Immature natural killer cell (primary cell): ENCODE data around the gene NIPBL. TPM values are rescaled to one million over a fixed set of nuclear protein-coding genes. Genes with fewer than 3 reads are reported as not detected.

ENCODE experiments used
- DNase-seq, 3 donors: peaks; one replicate each; pipeline ENCODE4 v3.0.0; 2022; ENCODE audit warnings: mixed read lengths in 1 of 3
- H3K27ac Mint-ChIP-seq, 6 donors: one replicate each; pipeline ENCODE4 v1.8.0; 2020; ENCODE audit warnings: mixed read lengths in 6 of 6, mild to moderate bottlenecking in 5 of 6, inconsistent platforms in 4 of 6, moderate library complexity in 3 of 6
- H3K27me3 Mint-ChIP-seq, 3 donors: one replicate each; pipeline ENCODE4 v1.8.0; 2020 to 2021; ENCODE audit warnings: low read depth in 3 of 3, mild to moderate bottlenecking in 3 of 3, mixed read lengths in 3 of 3, moderate library complexity in 3 of 3, inconsistent platforms in 1 of 3
- H3K36me3 Mint-ChIP-seq, 3 donors: one replicate each; pipeline ENCODE4 v1.8.0; 2020; ENCODE audit warnings: mixed read lengths in 3 of 3, inconsistent platforms in 2 of 3, mild to moderate bottlenecking in 2 of 3
- H3K4me1 Mint-ChIP-seq, 2 donors: one replicate each; pipeline ENCODE4 v1.8.0; 2020; ENCODE audit warnings: inconsistent platforms in 2 of 2, mild to moderate bottlenecking in 2 of 2, mixed read lengths in 2 of 2, moderate library complexity in 1 of 2
- H3K4me3 Mint-ChIP-seq, 5 donors: one replicate each; pipeline ENCODE4 v1.8.0; 2020; ENCODE audit warnings: mild to moderate bottlenecking in 5 of 5, mixed read lengths in 5 of 5, inconsistent platforms in 3 of 5, moderate library complexity in 3 of 5
- H3K9me3 Mint-ChIP-seq, 6 donors: one replicate each; pipeline ENCODE4 v1.8.0; 2020; ENCODE audit warnings: mild to moderate bottlenecking in 6 of 6, mixed read lengths in 6 of 6, inconsistent platforms in 4 of 6, moderate library complexity in 3 of 6
- polyA plus RNA-seq, 3 donors: library from polyadenylated mRNA; unstranded; fragments of 300-500 nt; fragmentation: Illumina TruSeq; gene quantifications; one replicate each; pipeline ENCODE4 v1.2.3, GENCODE V29; 2021

NIPBL gene
- polyA plus RNA-seq, 3 donors from 2014 or later: 4.9 to 42.5 (median 11.6) TPM

GRCh38 chr5:36932699-36933098, 56.1 kb downstream of the NIPBL start:
- Mint-ChIP-seq H3K27ac (no peak overlapping the region), H3K36me3 (no peaks in the 10 kb centered on the region), H3K4me3 (no peak overlapping the region), H3K9me3 (no peaks in the 10 kb centered on the region), H3K27me3 (peaks cover 0 to 1% (median 0%) of the 10 kb centered on the region in 3 donors), H3K4me1 (peaks cover 94 to 100% of the 10 kb centered on the region in 2 donors)
- DNase-seq: no peak

- peak overlapping the region in 2 of 6 donors; percentile 5 to 57 for H3K27ac Mint-ChIP-seq
- peaks cover 0 to 3% (median 0%) of the 10 kb centered on the region in 3 donors for H3K27me3 Mint-ChIP-seq
- no peak for DNase-seq
- H3K4me1 Mint-ChIP-seq: peaks cover 93 to 100% of the 10 kb centered on the region in 2 donors
- peak overlapping the region in 2 of 5 donors; percentile 22 to 30 for H3K4me3 Mint-ChIP-seq
- H3K36me3 Mint-ChIP-seq: no peaks in the 10 kb centered on the region
- no peaks in the 10 kb centered on the region for H3K9me3 Mint-ChIP-seq
Observed at GRCh38 chr5:36934740-36935356, 58.3 kb downstream of the NIPBL start.

- H3K9me3 Mint-ChIP-seq: no peaks in the 10 kb centered on the region
- no peak overlapping the region for H3K27ac Mint-ChIP-seq
- no peak overlapping the region for H3K4me3 Mint-ChIP-seq
- DNase-seq: no peak
- peaks cover 0 to 3% (median 0%) of the 10 kb centered on the region in 3 donors for H3K27me3 Mint-ChIP-seq
- H3K4me1 Mint-ChIP-seq: peaks cover 90 to 100% of the 10 kb centered on the region in 2 donors
- H3K36me3 Mint-ChIP-seq: no peaks in the 10 kb centered on the region
Observed at GRCh38 chr5:36935805-36936204, 59.2 kb downstream of the NIPBL start.

GRCh38 chr5:36936309-36936708, 59.7 kb downstream of the NIPBL start:
- H3K9me3 Mint-ChIP-seq: no peaks in the 10 kb centered on the region
- H3K27me3 Mint-ChIP-seq: peaks cover 0 to 3% (median 0%) of the 10 kb centered on the region in 3 donors
- no peak overlapping the region for H3K27ac Mint-ChIP-seq
- H3K4me3 Mint-ChIP-seq: no peak overlapping the region
- H3K36me3 Mint-ChIP-seq: no peaks in the 10 kb centered on the region
- DNase-seq: no peak
- H3K4me1 Mint-ChIP-seq: peaks cover 90 to 100% of the 10 kb centered on the region in 2 donors

- H3K9me3 Mint-ChIP-seq: no peaks in the 10 kb centered on the region
- H3K27me3 Mint-ChIP-seq: peaks cover 0 to 3% (median 0%) of the 10 kb centered on the region in 3 donors
- DNase-seq: peak; percentile 14 to 32 (median 24)
- H3K4me3 Mint-ChIP-seq: peak overlapping the region; percentile 5 to 48 (median 41)
- H3K4me1 Mint-ChIP-seq: peaks cover 75 to 85% of the 10 kb centered on the region in 2 donors
- no peaks in the 10 kb centered on the region for H3K36me3 Mint-ChIP-seq
- H3K27ac Mint-ChIP-seq: peak overlapping the region in 4 of 6 donors; percentile 24 to 84 (median 50)
Observed at GRCh38 chr5:36938129-36938528, 61.6 kb downstream of the NIPBL start.

GRCh38 chr5:36939969-36940858, 63.6 kb downstream of the NIPBL start:
- Mint-ChIP-seq H3K27ac (peak overlapping the region in 2 of 6 donors; percentile 43 to 77), H3K4me3 (peak overlapping the region in 1 of 5 donors; percentile 7), H3K27me3 (peaks cover 0 to 3% (median 0%) of the 10 kb centered on the region in 3 donors), H3K9me3 (no peaks in the 10 kb centered on the region), H3K36me3 (no peaks in the 10 kb centered on the region), H3K4me1 (peaks cover 68 to 82% of the 10 kb centered on the region in 2 donors)
- no peak for DNase-seq

- H3K27me3 Mint-ChIP-seq: peaks cover 0 to 1% (median 0%) of the 10 kb centered on the region in 3 donors
- no peaks in the 10 kb centered on the region for H3K9me3 Mint-ChIP-seq
- peaks cover 57 to 82% of the 10 kb centered on the region in 2 donors for H3K4me1 Mint-ChIP-seq
- DNase-seq: no peak
- H3K36me3 Mint-ChIP-seq: no peaks in the 10 kb centered on the region
- peak overlapping the region in 2 of 6 donors; percentile 8 to 80 for H3K27ac Mint-ChIP-seq
- no peak overlapping the region for H3K4me3 Mint-ChIP-seq
Observed at GRCh38 chr5:36943584-36943983, 67.0 kb downstream of the NIPBL start.

GRCh38 chr5:36944024-36944423, 67.5 kb downstream of the NIPBL start:
- Mint-ChIP-seq H3K27ac (peak overlapping the region in 2 of 6 donors; percentile 29 to 80), H3K4me1 (peaks cover 56 to 82% of the 10 kb centered on the region in 2 donors), H3K4me3 (no peak overlapping the region), H3K27me3 (no peaks in the 10 kb centered on the region), H3K9me3 (no peaks in the 10 kb centered on the region), H3K36me3 (no peaks in the 10 kb centered on the region)
- no peak for DNase-seq

GRCh38 chr5:36944607-36945225, 68.1 kb downstream of the NIPBL start:
- H3K27ac Mint-ChIP-seq: peak overlapping the region in 2 of 6 donors; percentile 28 to 33
- H3K36me3 Mint-ChIP-seq: no peaks in the 10 kb centered on the region
- no peaks in the 10 kb centered on the region for H3K9me3 Mint-ChIP-seq
- no peak overlapping the region for H3K4me3 Mint-ChIP-seq
- no peaks in the 10 kb centered on the region for H3K27me3 Mint-ChIP-seq
- H3K4me1 Mint-ChIP-seq: peaks cover 52 to 82% of the 10 kb centered on the region in 2 donors
- DNase-seq: peak; percentile 22 to 40 (median 36)

- Mint-ChIP-seq H3K4me3 (no peak overlapping the region), H3K27ac (no peak overlapping the region), H3K4me1 (peaks cover 54 to 82% of the 10 kb centered on the region in 2 donors), H3K36me3 (no peaks in the 10 kb centered on the region), H3K27me3 (no peaks in the 10 kb centered on the region), H3K9me3 (no peaks in the 10 kb centered on the region)
- DNase-seq: no peak
Observed at GRCh38 chr5:36945687-36946086, 69.1 kb downstream of the NIPBL start.

GRCh38 chr5:36946101-36946500, 69.5 kb downstream of the NIPBL start:
- peaks cover 55 to 82% of the 10 kb centered on the region in 2 donors for H3K4me1 Mint-ChIP-seq
- no peak overlapping the region for H3K4me3 Mint-ChIP-seq
- H3K27me3 Mint-ChIP-seq: no peaks in the 10 kb centered on the region
- no peaks in the 10 kb centered on the region for H3K9me3 Mint-ChIP-seq
- H3K27ac Mint-ChIP-seq: peak overlapping the region in 1 of 6 donors; percentile 36
- no peaks in the 10 kb centered on the region for H3K36me3 Mint-ChIP-seq
- DNase-seq: no peak

- no peaks in the 10 kb centered on the region for H3K36me3 Mint-ChIP-seq
- H3K4me1 Mint-ChIP-seq: peaks cover 65 to 96% of the 10 kb centered on the region in 2 donors
- H3K9me3 Mint-ChIP-seq: no peaks in the 10 kb centered on the region
Observed at GRCh38 chr5:36948041-36948440, 71.5 kb downstream of the NIPBL start.

GRCh38 chr5:36948650-36949049, 72.1 kb downstream of the NIPBL start:
- Mint-ChIP-seq H3K27me3 (no peaks in the 10 kb centered on the region), H3K27ac (no peak overlapping the region), H3K9me3 (no peaks in the 10 kb centered on the region), H3K36me3 (no peaks in the 10 kb centered on the region), H3K4me3 (no peak overlapping the region), H3K4me1 (peaks cover 63 to 96% of the 10 kb centered on the region in 2 donors)
- DNase-seq: no peak

More at GRCh38 chr5:36948041-36948440, 71.5 kb downstream of the NIPBL start:
- H3K27me3 Mint-ChIP-seq: no peaks in the 10 kb centered on the region
- no peak for DNase-seq
- H3K27ac Mint-ChIP-seq: no peak overlapping the region
- H3K4me3 Mint-ChIP-seq: no peak overlapping the region

- H3K4me1 Mint-ChIP-seq: peaks cover 62 to 96% of the 10 kb centered on the region in 2 donors
- no peaks in the 10 kb centered on the region for H3K27me3 Mint-ChIP-seq
- H3K9me3 Mint-ChIP-seq: no peaks in the 10 kb centered on the region
- H3K4me3 Mint-ChIP-seq: no peak overlapping the region
- no peak for DNase-seq
- H3K27ac Mint-ChIP-seq: no peak overlapping the region
- no peaks in the 10 kb centered on the region for H3K36me3 Mint-ChIP-seq
Observed at GRCh38 chr5:36949593-36949992, 73.0 kb downstream of the NIPBL start.
